Keratinocyte (primary cell): ENCODE results near the gene SRA1. TPM values are rescaled to one million over a fixed set of nuclear protein-coding genes. Genes with fewer than 3 reads are reported as not detected.
A peak's percentile ranks its signal among the peaks of the same experiment; 100 is the strongest.

Source experiments
- DNase-seq: peaks from one replicate; pipeline ENCODE4 v3.0.0-alpha.2; 2011; ENCODE audit warnings: low read depth, missing footprints, low spot score
- FAIRE-seq: peaks from 2 replicates; lab custom pipeline; 2011; peaks lifted over from hg19 to GRCh38; lab: Jason Lieb, UNC
- H2AFZ ChIP-seq: 2 replicates; pipeline ENCODE4 v1.6.0; 2012; ENCODE audit warnings: low read length, control low read depth, inconsistent platforms; ENCODE audit not compliant: control insufficient read depth
- H3K27ac ChIP-seq: 2 replicates; pipeline ENCODE4 v1.5.1; 2011; ENCODE audit warnings: low read length; ENCODE audit not compliant: control insufficient read depth, insufficient read depth
- H3K27me3 ChIP-seq: 3 replicates; pipeline ENCODE4 v1.6.0; 2011; ENCODE audit warnings: low read length; ENCODE audit not compliant: control insufficient read depth, insufficient read depth; ENCODE audit errors: extremely low read depth
- H3K36me3 ChIP-seq, 2 experiments: 2 replicates in 1 of 2; 3 replicates in 1 of 2; pipeline ENCODE4 v1.5.1; 2011; ENCODE audit warnings: low read length in 2 of 2, mild to moderate bottlenecking in 1 of 2; ENCODE audit not compliant: control insufficient read depth in 2 of 2, insufficient read depth in 2 of 2; ENCODE audit errors: extremely low read depth in 1 of 2
- H3K4me1 ChIP-seq: 3 replicates; pipeline ENCODE4 v1.5.1; 2011; ENCODE audit warnings: low read length; ENCODE audit not compliant: control insufficient read depth, insufficient read depth; ENCODE audit errors: extremely low read depth
- H3K4me2 ChIP-seq: 3 replicates; pipeline ENCODE4 v1.6.0; 2011; ENCODE audit warnings: low read depth, low read length; ENCODE audit not compliant: control insufficient read depth, insufficient read depth; ENCODE audit errors: extremely low read depth
- H3K4me3 ChIP-seq, 3 experiments: fragments of 200-600 bp in 1 of 3; sonication (generic) in 1 of 3; 2 replicates in 2 of 3; 3 replicates in 1 of 3; pipeline ENCODE4 v1.5.1; 2011 to 2016; ENCODE audit warnings: low read length in 3 of 3, mild to moderate bottlenecking in 3 of 3, control low read depth in 2 of 3, inconsistent platforms in 1 of 3, low read depth in 1 of 3, mixed read lengths in 1 of 3, mixed run types in 1 of 3, moderate library complexity in 1 of 3; ENCODE audit not compliant: control insufficient read depth in 2 of 3, insufficient read depth in 2 of 3; ENCODE audit errors: extremely low read depth in 1 of 3
- H3K79me2 ChIP-seq: 2 replicates; pipeline ENCODE4 v1.6.0; 2012; ENCODE audit warnings: low read length; ENCODE audit not compliant: control insufficient read depth, insufficient read depth
- H3K9ac ChIP-seq: 3 replicates; pipeline ENCODE4 v1.6.0; 2011; ENCODE audit warnings: low read length; ENCODE audit not compliant: control insufficient read depth, insufficient read depth; ENCODE audit errors: extremely low read depth
- H3K9me1 ChIP-seq: 3 replicates; pipeline ENCODE4 v1.6.0; 2011; ENCODE audit warnings: low read length; ENCODE audit not compliant: control insufficient read depth, insufficient read depth; ENCODE audit errors: extremely low read depth
- H3K9me3 ChIP-seq: 2 replicates; pipeline ENCODE4 v1.5.1; 2012; ENCODE audit warnings: low read depth, low read length; ENCODE audit not compliant: control insufficient read depth
- H4K20me1 ChIP-seq: 3 replicates; pipeline ENCODE4 v1.6.0; 2011; ENCODE audit warnings: low read length; ENCODE audit not compliant: control insufficient read depth, insufficient read depth; ENCODE audit errors: extremely low read depth
- EZH2 ChIP-seq: IDR thresholded peaks from one replicate; pipeline ENCODE4 v1.6.1; 2012; ENCODE audit warnings: inconsistent platforms, mild to moderate bottlenecking, low read length, moderate library complexity
- dilution Hi-C: fragments of 300-500 bp; cut with MboI; formaldehyde crosslinking; loops from one replicate; pipeline ENCODE4 v1.7.0; 2020; ENCODE audit warnings: low sequenced_read_pairs; ENCODE audit not compliant: extremely low pct_ligation_motif_present
- polyA minus RNA-seq, 3 experiments: library from RNA; depleted of rRNA, polyadenylated mRNA; stranded (reverse); fragments of >200 nt; gene quantifications; 1 replicate in 1 of 3; 2 replicates in 1 of 3; 3 replicates in 1 of 3; pipeline ENCODE4 v1.2.3, GENCODE V29; 2011
- polyA plus RNA-seq, 5 experiments: library from polyadenylated mRNA; depleted of rRNA in 3 of 5; stranded (reverse) in 3 of 5; stranded (forward) in 1 of 5; unstranded in 1 of 5; fragments of >200 nt; gene quantifications; 1 replicate in 1 of 5; 2 replicates in 3 of 5; 3 replicates in 1 of 5; pipeline versions ENCODE4 v1.2.1 to v1.2.3, GENCODE V29; 2011 to 2012; ENCODE audit warnings: missing spikeins in 2 of 5, low read depth in 1 of 5, low replicate concordance in 1 of 5
- TF ChIP-seq, protein P1 (sequence below), 3 experiments: IDR thresholded peaks in 1 of 3; conservative IDR thresholded peaks in 1 of 3; optimal IDR thresholded peaks in 1 of 3; 2 replicates in 2 of 3; 3 replicates in 1 of 3; pipeline versions ENCODE3 to v1.5.1; 2011; ENCODE audit warnings: low read length in 3 of 3, mild to moderate bottlenecking in 3 of 3, moderate library complexity in 2 of 3, control low read depth in 1 of 3, inconsistent platforms in 1 of 3; ENCODE audit not compliant: insufficient read depth in 2 of 3; ENCODE audit errors: extremely low read depth in 1 of 3

The SRA1 gene
- polyA plus RNA-seq (19.3 to 48.3 TPM (median 32.4 TPM) in 3 replicates), polyA minus RNA-seq (12.3 to 17.8 TPM (median 13.8 TPM) in 3 replicates)
- polyA plus RNA-seq (2011; ENCODE audit: low read depth), result 35.5 TPM
- 26.3 and 34.7 TPM in 2 replicates for polyA plus RNA-seq (2011; cell fraction: cytosol; rRNA removed)
- 21.1 and 23.6 TPM in 2 replicates for polyA plus RNA-seq (2011; cell fraction: nucleus; rRNA removed)
- 25.5 and 37.0 TPM in 2 replicates for polyA plus RNA-seq (2012; ENCODE audit: low replicate concordance)
- 23.0 TPM for polyA minus RNA-seq (2011; cell fraction: cytosol; rRNA and poly(A)+ RNA removed)
- 3.3 and 3.8 TPM in 2 replicates for polyA minus RNA-seq (2011; cell fraction: nucleus; rRNA and poly(A)+ RNA removed)

DNA sequence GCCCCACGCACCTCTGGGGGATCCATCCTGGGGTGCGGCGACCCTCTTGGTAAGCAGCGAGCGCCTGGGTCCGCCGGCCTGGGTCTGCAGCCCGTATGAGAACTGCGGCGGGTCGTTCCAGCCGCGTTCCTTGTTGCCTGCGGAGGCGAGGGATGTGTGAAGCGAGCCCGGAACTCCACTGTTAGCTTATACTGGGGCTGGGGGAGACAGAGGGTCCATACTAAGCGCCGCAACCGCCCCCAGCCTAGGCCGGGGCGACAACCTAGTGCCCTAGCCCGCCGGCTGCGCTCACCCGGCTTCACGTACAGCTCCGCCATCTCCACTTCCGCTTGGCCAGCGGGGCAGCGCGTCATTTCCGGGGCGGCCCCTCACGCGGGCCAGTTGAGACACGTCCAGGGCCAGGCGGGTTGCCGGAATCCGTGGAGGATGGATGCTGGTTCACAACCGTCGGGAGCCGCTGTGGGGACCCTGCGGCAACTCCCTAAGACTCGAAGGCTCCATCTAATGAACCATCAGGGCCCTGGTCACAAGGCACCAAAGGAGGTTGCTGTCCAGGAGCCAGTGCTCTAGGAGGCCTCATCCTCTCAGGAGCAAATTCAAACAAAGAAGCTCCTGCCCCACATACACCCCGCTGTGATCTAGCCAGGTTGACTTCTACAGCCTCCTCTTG is at the start of gene SRA1:
SRA1 (minus strand) TSS at position 338 of the 670 bp plus-strand sequence; CDS start at position 317, 21 bp downstream.
- no peak for FAIRE-seq
- Histone ChIP-seq H3K9me3 (no peaks in the 10 kb centered on the region), H3K27me3 (no peaks in the 10 kb centered on the region), H3K9ac (peak within 1 kb of the TSS; percentile 91), H3K36me3 (peaks cover 0 to 9% of the 10 kb centered on the region in 2 experiments), H3K4me1 (peaks cover 30% of the 10 kb centered on the region), H2AFZ (peak within 1 kb of the TSS; percentile 78), H3K9me1 (peaks cover 3% of the 10 kb centered on the region), H4K20me1 (no peaks in the 10 kb centered on the region), H3K4me2 (peak within 1 kb of the TSS; percentile 92), H3K79me2 (peaks cover 43% of the 10 kb centered on the region), H3K4me3 (peak within 1 kb of the TSS; percentile 63 to 77 (median 66)), H3K27ac (peak within 1 kb of the TSS; percentile 82)
- DNase-seq, result peak; percentile 45
- no peak for TF ChIP-seq EZH2
- TF ChIP-seq, protein P1, sequence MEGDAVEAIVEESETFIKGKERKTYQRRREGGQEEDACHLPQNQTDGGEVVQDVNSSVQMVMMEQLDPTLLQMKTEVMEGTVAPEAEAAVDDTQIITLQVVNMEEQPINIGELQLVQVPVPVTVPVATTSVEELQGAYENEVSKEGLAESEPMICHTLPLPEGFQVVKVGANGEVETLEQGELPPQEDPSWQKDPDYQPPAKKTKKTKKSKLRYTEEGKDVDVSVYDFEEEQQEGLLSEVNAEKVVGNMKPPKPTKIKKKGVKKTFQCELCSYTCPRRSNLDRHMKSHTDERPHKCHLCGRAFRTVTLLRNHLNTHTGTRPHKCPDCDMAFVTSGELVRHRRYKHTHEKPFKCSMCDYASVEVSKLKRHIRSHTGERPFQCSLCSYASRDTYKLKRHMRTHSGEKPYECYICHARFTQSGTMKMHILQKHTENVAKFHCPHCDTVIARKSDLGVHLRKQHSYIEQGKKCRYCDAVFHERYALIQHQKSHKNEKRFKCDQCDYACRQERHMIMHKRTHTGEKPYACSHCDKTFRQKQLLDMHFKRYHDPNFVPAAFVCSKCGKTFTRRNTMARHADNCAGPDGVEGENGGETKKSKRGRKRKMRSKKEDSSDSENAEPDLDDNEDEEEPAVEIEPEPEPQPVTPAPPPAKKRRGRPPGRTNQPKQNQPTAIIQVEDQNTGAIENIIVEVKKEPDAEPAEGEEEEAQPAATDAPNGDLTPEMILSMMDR (optimal IDR thresholded peaks at IDR 0.05 in 1 of 3, IDR thresholded peaks at IDR 0.05 in 1 of 3, conservative IDR thresholded peaks at IDR 0.05 in 1 of 3; ENCODE audit: extremely low read depth in 1 of 3, insufficient read depth in 2 of 3, low read length in 3 of 3), result no peak
- dilution Hi-C loops, result no loop called here

- Histone ChIP-seq H2AFZ (no peak overlapping the region), H3K36me3 (no peaks in the 10 kb centered on the region), H3K4me3 (no peak overlapping the region), H3K9ac (no peak overlapping the region), H3K4me2 (no peak overlapping the region), H3K27me3 (no peaks in the 10 kb centered on the region), H3K4me1 (peaks cover 8% of the 10 kb centered on the region), H3K79me2 (no peaks in the 10 kb centered on the region), H3K9me1 (no peaks in the 10 kb centered on the region), H4K20me1 (no peaks in the 10 kb centered on the region), H3K27ac (peak overlapping the region; percentile 20), H3K9me3 (no peaks in the 10 kb centered on the region)
- no peak for DNase-seq
- no peak for FAIRE-seq
- no peak for TF ChIP-seq EZH2
- TF ChIP-seq, protein P1 (optimal IDR thresholded peaks at IDR 0.05 in 1 of 3, IDR thresholded peaks at IDR 0.05 in 1 of 3, conservative IDR thresholded peaks at IDR 0.05 in 1 of 3; ENCODE audit: extremely low read depth in 1 of 3, insufficient read depth in 2 of 3, low read length in 3 of 3), result no peak
- dilution Hi-C loops, result no loop called here
These were observed 49.8 kb upstream of the SRA1 start for GRCh38 chr5:140607031-140607430.
